ENCODE data around the gene SH3RF3. TPM values are rescaled to one million over a fixed set of nuclear protein-coding genes. Genes with fewer than 3 reads are reported as not detected.

Gene SH3RF3
- total and polyA plus RNA-seq, 2 of the 13 experiments (the other 11 are each of a cell fraction or from before 2014, with no cell fraction given), result 0.04 TPM; not detected in 1

DNA sequence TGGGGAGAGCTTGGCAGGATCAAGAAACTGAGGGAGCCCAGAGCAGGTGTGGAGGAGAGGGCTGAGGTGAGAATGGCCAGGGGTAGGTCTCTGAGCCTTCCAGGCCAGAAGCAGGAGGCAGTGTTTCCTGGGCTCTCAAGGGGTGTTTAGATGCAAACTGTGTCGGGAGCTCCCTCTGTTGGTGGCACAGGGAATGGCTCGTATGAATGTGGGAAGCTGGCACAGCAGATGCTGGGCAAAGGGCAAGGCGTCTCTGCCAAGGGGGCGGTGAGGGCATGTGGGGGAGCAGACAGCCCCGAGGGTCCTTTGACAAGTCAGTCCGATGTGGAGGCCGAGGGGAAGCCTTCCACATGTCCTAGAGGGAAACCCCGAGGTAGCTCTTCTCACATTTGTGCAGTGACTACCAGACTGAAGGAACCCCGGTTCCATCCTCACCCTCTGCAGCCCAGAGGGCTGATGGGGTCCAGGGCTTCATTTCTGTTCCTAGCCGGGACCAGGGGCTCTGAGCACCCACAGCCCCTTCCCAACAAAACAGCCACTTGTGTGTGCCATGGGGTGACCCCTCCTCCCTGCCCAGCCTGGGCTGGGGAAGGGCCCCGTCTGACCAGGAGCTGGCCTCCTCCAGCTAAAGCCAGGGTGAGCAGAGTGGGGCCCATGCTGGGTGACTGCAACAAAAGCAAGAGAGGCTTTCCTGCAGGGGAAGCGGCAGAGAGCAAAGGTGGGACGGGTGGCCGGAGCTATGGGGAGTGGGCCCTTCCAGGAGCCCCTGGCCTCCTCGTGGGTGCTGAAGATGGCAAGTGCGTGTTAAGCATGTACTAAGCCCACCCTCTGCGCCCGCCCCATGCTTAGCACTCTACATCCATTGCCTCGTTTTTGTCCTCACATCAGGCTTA lies 381.4 kb downstream of the SH3RF3 start (continued):
- TF ChIP-seq, protein P1, sequence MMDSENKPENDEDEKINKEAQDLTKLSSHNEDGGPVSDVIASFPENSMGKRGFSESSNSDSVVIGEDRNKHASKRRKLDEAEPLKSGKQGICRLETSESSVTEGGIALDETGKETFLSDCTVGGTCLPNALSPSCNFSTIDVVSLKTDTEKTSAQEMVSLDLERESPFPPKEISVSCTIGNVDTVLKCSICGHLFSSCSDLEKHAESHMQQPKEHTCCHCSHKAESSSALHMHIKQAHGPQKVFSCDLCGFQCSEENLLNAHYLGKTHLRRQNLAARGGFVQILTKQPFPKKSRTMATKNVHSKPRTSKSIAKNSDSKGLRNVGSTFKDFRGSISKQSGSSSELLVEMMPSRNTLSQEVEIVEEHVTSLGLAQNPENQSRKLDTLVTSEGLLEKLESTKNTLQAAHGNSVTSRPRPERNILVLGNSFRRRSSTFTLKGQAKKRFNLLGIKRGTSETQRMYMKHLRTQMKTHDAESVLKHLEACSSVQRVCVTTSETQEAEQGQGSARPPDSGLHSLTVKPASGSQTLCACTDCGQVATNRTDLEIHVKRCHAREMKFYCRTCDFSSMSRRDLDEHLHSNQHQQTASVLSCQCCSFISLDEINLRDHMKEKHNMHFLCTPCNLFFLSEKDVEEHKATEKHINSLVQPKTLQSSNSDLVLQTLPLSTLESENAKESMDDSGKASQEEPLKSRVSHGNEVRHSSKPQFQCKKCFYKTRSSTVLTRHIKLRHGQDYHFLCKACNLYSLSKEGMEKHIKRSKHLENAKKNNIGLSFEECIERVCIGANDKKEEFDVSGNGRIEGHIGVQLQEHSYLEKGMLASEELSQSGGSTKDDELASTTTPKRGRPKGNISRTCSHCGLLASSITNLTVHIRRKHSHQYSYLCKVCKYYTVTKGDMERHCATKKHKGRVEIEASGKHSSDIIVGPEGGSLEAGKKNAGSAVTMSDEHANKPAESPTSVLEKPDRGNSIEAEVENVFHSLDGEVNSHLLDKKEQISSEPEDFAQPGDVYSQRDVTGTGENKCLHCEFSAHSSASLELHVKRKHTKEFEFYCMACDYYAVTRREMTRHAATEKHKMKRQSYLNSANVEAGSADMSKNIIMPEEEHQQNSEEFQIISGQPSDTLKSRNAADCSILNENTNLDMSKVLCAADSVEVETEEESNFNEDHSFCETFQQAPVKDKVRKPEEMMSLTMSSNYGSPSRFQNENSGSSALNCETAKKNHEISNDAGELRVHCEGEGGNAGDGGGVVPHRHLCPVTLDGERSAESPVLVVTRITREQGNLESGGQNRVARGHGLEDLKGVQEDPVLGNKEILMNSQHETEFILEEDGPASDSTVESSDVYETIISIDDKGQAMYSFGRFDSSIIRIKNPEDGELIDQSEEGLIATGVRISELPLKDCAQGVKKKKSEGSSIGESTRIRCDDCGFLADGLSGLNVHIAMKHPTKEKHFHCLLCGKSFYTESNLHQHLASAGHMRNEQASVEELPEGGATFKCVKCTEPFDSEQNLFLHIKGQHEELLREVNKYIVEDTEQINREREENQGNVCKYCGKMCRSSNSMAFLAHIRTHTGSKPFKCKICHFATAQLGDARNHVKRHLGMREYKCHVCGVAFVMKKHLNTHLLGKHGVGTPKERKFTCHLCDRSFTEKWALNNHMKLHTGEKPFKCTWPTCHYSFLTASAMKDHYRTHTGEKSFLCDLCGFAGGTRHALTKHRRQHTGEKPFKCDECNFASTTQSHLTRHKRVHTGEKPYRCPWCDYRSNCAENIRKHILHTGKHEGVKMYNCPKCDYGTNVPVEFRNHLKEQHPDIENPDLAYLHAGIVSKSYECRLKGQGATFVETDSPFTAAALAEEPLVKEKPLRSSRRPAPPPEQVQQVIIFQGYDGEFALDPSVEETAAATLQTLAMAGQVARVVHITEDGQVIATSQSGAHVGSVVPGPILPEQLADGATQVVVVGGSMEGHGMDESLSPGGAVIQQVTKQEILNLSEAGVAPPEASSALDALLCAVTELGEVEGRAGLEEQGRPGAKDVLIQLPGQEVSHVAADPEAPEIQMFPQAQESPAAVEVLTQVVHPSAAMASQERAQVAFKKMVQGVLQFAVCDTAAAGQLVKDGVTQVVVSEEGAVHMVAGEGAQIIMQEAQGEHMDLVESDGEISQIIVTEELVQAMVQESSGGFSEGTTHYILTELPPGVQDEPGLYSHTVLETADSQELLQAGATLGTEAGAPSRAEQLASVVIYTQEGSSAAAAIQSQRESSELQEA (CRISPR knock-in tag; IDR thresholded peaks at IDR 0.05; ENCODE audit: not compliant biosample characterization), result no peak
- TF ChIP-seq HNRNPL (IDR thresholded peaks at IDR 0.05; ENCODE audit: low read depth, low read length) (peak; percentile 99), MYC (CRISPR knock-in tag; IDR thresholded peaks at IDR 0.05; ENCODE audit: borderline replicate concordance) (0 out of 2 replicates have a peak, but pooled peaks have one; percentile 17), STAG1 (CRISPR knock-in tag; IDR thresholded peaks at IDR 0.05) (peak; percentile 93), RAD21 (CRISPR knock-in tag; IDR thresholded peaks at IDR 0.05) (peak; percentile 86), ZNF225 (CRISPR knock-in tag; IDR thresholded peaks at IDR 0.05) (0 out of 2 replicates have a peak, but pooled peaks have one; percentile 18), HNF4A (CRISPR knock-in tag; IDR thresholded peaks at IDR 0.05) (no peak), KAT8 (CRISPR knock-in tag; IDR thresholded peaks at IDR 0.05) (0 out of 2 replicates have a peak, but pooled peaks have one; percentile 27), KDM2A (CRISPR knock-in tag; IDR thresholded peaks at IDR 0.05; ENCODE audit: borderline replicate concordance, low read depth) (peak; percentile 54; the same call in 1 of the 2 replicates), GABPB1 (CRISPR knock-in tag; IDR thresholded peaks at IDR 0.05) (0 out of 2 replicates have a peak, but pooled peaks have one; percentile 27)
- TF ChIP-seq, protein P2, sequence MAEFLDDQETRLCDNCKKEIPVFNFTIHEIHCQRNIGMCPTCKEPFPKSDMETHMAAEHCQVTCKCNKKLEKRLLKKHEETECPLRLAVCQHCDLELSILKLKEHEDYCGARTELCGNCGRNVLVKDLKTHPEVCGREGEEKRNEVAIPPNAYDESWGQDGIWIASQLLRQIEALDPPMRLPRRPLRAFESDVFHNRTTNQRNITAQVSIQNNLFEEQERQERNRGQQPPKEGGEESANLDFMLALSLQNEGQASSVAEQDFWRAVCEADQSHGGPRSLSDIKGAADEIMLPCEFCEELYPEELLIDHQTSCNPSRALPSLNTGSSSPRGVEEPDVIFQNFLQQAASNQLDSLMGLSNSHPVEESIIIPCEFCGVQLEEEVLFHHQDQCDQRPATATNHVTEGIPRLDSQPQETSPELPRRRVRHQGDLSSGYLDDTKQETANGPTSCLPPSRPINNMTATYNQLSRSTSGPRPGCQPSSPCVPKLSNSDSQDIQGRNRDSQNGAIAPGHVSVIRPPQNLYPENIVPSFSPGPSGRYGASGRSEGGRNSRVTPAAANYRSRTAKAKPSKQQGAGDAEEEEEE (CRISPR knock-in tag; IDR thresholded peaks at IDR 0.05; ENCODE audit: borderline replicate concordance), result no peak
- TF ChIP-seq, protein P3, sequence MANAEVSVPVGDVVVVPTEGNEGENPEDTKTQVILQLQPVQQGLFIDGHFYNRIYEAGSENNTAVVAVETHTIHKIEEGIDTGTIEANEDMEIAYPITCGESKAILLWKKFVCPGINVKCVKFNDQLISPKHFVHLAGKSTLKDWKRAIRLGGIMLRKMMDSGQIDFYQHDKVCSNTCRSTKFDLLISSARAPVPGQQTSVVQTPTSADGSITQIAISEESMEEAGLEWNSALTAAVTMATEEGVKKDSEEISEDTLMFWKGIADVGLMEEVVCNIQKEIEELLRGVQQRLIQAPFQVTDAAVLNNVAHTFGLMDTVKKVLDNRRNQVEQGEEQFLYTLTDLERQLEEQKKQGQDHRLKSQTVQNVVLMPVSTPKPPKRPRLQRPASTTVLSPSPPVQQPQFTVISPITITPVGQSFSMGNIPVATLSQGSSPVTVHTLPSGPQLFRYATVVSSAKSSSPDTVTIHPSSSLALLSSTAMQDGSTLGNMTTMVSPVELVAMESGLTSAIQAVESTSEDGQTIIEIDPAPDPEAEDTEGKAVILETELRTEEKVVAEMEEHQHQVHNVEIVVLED (CRISPR knock-in tag; IDR thresholded peaks at IDR 0.05; ENCODE audit: borderline replicate concordance), result no peak
- TF ChIP-seq, protein P4, sequence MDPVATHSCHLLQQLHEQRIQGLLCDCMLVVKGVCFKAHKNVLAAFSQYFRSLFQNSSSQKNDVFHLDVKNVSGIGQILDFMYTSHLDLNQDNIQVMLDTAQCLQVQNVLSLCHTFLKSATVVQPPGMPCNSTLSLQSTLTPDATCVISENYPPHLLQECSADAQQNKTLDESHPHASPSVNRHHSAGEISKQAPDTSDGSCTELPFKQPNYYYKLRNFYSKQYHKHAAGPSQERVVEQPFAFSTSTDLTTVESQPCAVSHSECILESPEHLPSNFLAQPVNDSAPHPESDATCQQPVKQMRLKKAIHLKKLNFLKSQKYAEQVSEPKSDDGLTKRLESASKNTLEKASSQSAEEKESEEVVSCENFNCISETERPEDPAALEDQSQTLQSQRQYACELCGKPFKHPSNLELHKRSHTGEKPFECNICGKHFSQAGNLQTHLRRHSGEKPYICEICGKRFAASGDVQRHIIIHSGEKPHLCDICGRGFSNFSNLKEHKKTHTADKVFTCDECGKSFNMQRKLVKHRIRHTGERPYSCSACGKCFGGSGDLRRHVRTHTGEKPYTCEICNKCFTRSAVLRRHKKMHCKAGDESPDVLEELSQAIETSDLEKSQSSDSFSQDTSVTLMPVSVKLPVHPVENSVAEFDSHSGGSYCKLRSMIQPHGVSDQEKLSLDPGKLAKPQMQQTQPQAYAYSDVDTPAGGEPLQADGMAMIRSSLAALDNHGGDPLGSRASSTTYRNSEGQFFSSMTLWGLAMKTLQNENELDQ (CRISPR knock-in tag; IDR thresholded peaks at IDR 0.05; ENCODE audit: borderline replicate concordance), result peak; percentile 37; the same call in 1 of the 2 replicates
